ENCODE measurements around the gene CCDC142. TPM values are rescaled to one million over a fixed set of nuclear protein-coding genes. Genes with fewer than 3 reads are reported as not detected.
A peak's percentile ranks its signal among the peaks of the same experiment; 100 is the strongest.

Gene CCDC142
- total and polyA plus RNA-seq, 10 of the 15 experiments (the other 5 are each of a cell fraction or from before 2014, with no cell fraction given): 0.93 to 16.9 (median 9.0) TPM

DNA sequence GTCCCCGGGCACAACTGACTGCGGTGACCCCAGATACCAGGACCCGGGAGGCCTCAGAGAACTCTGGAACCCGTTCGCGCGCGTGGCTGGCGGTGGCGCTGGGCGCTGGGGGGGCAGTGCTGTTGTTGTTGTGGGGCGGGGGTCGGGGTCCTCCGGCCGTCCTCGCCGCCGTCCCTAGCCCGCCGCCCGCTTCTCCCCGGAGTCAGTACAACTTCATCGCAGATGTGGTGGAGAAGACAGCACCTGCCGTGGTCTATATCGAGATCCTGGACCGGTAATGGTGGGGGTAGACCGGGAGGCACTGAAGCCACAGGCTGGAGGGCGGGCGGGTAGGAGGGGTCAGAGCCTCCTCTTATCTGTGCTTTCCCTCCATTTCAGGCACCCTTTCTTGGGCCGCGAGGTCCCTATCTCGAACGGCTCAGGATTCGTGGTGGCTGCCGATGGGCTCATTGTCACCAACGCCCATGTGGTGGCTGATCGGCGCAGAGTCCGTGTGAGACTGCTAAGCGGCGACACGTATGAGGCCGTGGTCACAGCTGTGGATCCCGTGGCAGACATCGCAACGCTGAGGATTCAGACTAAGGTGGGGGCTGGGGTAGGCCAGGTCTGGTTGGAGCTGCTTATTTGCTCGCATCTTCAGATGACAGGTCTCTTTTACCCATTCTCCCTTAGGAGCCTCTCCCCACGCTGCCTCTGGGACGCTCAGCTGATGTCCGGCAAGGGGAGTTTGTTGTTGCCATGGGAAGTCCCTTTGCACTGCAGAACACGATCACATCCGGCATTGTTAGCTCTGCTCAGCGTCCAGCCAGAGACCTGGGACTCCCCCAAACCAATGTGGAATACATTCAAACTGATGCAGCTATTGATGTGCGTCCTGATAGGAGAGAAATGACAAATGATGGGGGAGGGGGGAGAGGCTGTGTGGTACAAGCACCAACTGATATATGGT is 47.7 kb upstream of the CCDC142 start (continued):
- TF ChIP-seq MXI1 (IDR thresholded peaks at IDR 0.05; ENCODE audit: low read depth, low read length) (peak; percentile 94), BMI1 (IDR thresholded peaks at IDR 0.05; ENCODE audit: borderline replicate concordance) (peak; percentile 53; the same call in 1 of the 2 replicates), FOS (IDR thresholded peaks at IDR 0.05; ENCODE audit: borderline replicate concordance, extremely low read depth, insufficient read length) (no peak), GABPA (IDR thresholded peaks at IDR 0.05; ENCODE audit: low read depth) (no peak), TCF12 (IDR thresholded peaks at IDR 0.05; ENCODE audit: low read depth, low read length) (peak; percentile 80; the same call in 1 of the 2 replicates), MEF2B (IDR thresholded peaks at IDR 0.05; ENCODE audit: partially characterized antibody, poor library complexity, severe bottlenecking) (no peak), ETV6 (conservative IDR thresholded peaks at IDR 0.05 in 1 of 2, IDR thresholded peaks at IDR 0.05 in 1 of 2; ENCODE audit: borderline replicate concordance in 1 of 2, low read depth in 1 of 2) (no peak), EP300 (IDR thresholded peaks at IDR 0.05; ENCODE audit: borderline replicate concordance in 1 of 2, control insufficient read depth in 1 of 2, low read depth in 2 of 2, low read length in 2 of 2) (peak in 1 of 2 experiments; percentile 54; a peak in 2 of 4 replicates), SPI1 (IDR thresholded peaks at IDR 0.05; ENCODE audit: borderline replicate concordance, insufficient read depth, low read depth, low read length) (peak; percentile 16; the same call in 1 of the 2 replicates), NFIC (IDR thresholded peaks at IDR 0.05; ENCODE audit: low read depth, low read length) (no peak), CBX3 (IDR thresholded peaks at IDR 0.05; ENCODE audit: borderline replicate concordance, low read depth) (no peak), FOXK2 (IDR thresholded peaks at IDR 0.05) (no peak), NRF1 (conservative IDR thresholded peaks at IDR 0.05; ENCODE audit: low read depth, low read length) (no peak), IRF4 (IDR thresholded peaks at IDR 0.05; ENCODE audit: low read depth, low read length) (0 out of 2 replicates have a peak, but pooled peaks have one; percentile 23)

All from GM12878 (cell line).